Measurements from ENCODE around the gene NOTCH4.

NOTCH4 gene

DNA sequence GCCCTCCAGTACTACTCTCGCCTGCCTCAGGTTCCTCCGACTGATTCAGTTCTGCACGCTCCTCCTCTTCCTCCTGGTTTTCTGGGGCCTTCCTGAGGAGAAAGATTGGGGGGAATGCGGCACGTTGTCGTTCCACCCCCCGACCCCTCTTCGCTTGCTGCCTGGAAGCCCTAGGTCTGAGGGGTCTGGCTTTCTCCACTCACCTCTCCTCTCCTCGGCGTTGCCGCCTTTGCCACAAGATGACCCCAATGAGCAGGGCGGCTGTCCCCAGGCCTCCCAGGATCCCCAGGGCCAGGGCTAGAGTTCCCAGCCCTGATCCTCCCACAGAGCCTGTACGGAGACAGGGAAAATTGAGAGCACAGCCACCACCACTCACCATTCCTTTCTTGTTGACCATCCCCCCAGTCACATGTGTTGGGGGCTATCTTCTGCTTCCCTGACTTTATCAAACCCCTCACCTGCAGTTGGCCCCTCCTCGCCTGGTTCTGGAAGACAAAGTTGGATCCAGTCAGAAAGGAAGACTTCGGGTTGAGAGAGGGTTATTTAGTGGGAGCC is 42.6 kb downstream of the NOTCH4 start:
- no peak for DNase-seq (ENCODE audit: low read depth in 2 of 2)

DNA sequence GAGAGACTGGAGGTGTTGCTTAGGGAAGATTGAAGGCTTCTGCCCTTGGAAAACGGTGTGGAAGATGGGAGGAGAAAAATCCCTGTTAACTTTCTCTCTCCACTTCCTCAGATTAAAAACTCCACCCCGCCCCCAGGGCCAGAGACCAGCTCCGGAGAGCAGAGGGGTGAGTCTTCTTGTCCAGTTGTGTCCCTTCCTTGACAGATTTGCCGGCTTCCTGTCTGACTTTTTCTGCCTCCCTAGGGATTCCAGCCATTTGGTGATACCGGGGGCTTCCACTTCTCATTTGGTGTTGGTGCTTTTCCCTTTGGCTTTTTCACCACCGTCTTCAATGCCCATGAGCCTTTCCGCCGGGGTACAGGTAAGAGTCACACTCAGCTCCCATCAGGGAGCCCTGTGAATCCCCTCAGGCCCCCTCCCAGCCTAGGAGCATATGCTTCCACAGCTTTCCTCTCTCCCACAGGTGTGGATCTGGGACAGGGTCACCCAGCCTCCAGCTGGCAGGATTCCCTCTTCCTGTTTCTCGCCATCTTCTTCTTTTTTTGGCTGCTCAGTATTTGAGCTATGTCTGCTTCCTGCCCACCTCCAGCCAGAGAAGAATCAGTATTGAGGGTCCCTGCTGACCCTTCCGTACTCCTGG is 44.0 kb downstream of the NOTCH4 start:
- DNase-seq (ENCODE audit: low read depth in 2 of 2), result no peak

DNA sequence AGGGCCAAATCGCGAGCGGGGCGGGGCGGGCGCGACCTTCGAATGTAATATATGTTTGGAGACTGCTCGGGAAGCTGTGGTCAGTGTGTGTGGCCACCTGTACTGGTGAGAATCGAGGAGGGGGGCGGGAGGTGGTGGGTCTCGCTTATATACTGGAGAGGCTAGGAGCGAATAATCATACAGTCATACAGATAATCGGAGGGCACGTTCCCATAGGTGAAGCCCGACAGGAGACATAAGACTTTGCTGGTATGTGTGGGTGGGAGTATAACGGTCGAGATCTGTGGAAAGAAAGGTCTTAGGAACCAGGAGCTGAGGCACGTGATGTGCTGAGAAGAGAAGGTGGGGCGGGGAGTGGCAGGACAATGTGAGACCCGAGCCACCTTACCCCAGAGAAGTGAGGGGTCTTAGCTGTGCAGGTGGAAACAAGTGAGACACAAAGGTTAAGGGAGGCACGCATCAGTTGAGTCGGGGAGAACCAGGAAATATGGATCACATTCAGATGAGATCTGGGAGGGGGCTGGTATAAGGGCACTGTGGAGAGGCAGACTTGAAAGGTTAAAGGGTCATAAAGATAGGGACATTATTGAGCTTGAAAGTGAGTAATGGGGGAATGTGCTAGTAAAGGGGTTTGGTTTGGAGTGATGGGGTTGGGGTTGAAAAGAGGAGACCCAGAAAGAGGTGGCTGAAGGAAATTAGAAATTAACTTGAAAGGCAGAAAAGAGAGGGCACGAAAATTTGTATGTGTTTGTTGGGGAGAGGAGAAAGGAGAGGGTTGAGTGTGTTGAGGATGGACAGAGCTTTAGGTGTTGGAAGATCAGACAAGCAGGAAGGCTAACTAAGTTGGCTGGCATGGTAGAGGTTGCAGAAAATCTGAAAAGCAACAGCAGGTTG is 45.1 kb downstream of the NOTCH4 start:
- DNase-seq (ENCODE audit: low read depth in 2 of 2), result no peak

GRCh38 chr6:32177788-32178546 is 45.9 kb downstream of the NOTCH4 start, which contains the start of gene RNF5:
RNF5 (plus strand) TSS chr6:32178405; CDS start chr6:32178512, 107 bp downstream.
- DNase-seq (ENCODE audit: low read depth in 2 of 2), result peak; percentile 70 to 89

- DNase-seq (ENCODE audit: low read depth in 2 of 2), result no peak
Observed at GRCh38 chr6:32177183-32177787, 46.6 kb downstream of the NOTCH4 start.

DNA sequence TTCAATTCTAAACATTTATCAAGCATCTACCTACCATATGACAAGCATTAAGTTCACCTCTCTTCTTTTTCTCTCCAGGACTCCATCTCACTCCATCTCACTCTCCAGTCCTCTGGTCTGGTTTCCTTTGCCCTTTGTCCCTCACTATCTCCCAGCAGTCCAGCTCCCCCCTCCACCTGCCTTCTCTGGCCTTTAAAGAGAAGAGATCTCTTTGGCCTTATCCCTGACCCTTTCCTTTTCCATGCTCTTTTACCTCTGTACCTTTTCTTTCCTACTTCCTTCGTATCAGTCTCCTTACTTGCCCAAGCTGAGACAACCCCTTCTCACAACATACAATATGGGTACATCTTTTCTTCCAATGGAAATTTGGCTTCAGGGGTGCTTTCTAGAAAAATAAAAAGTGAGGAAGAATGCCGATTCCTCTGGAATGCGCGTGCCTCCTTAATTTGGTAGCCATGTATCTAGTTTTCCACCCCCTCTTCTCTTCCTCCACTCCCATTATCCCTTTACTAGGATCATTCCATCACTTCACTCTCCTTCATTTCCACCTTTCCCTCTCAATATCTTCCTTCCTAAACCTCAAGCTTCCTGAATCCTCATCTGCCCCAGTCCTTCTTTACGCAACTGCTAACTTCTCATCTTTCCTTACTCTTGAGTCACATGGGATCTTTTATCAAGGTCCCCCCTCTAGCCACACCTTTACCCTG is 47.2 kb downstream of the NOTCH4 start:
- DNase-seq (ENCODE audit: low read depth in 2 of 2), result no peak

- peak; percentile 90 to 98 for DNase-seq (ENCODE audit: low read depth in 2 of 2)
Observed at GRCh38 chr6:32175711-32176475, 48.0 kb downstream of the NOTCH4 start, which contains the start of gene AGPAT1. AGPAT1 (minus strand) TSS chr6:32176084; CDS start chr6:32171496, 4,588 bp downstream.

DNA sequence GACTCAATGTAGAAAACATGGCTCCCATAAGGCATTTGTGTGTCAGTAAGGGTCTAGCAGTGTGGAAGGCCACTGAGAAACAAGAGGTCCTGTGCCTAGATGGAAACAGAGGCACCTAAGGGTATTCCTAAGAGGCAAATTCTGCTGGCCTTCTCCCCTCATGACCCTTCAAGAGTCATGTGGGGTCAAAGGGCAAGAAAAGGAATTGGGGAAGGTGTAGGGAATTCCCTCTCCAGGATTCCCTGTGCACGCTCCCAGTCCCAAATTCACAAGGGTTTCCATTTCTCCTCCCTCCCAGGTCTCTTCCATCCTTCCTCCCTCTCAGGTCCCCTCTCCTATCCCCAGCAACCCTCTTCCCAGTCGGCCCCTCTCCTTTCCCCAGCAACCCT is 48.6 kb downstream of the NOTCH4 start:
- no peak for DNase-seq (ENCODE audit: low read depth in 2 of 2)

DNA sequence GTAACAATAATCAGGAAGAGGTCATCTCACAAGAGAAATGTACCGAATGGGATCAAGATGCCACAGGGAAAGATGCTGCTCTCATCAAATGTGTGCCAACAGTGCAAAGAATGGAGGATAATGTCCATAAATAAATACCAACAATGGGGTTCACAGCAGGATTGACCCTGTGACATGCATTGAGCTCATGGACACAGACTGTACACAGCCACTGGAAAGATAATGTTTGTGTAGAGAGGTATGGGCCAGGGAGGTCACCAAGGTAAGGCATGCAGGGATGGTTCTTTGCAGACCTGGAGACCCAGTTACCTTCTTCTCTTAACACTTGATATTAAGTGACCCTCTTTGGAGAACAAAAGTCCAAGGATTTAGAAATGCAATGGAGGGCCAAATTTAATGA is 49.5 kb downstream of the NOTCH4 start:
- DNase-seq (ENCODE audit: low read depth in 2 of 2), result no peak

GRCh38 chr6:32173051-32173727 is 50.7 kb downstream of the NOTCH4 start:
- DNase-seq (ENCODE audit: low read depth in 2 of 2), result no peak

- DNase-seq (ENCODE audit: low read depth in 2 of 2), result no peak
Observed at GRCh38 chr6:32171234-32171633, 52.6 kb downstream of the NOTCH4 start.

- no peak for DNase-seq (ENCODE audit: low read depth in 2 of 2)
Observed at GRCh38 chr6:32170294-32170693, 53.6 kb downstream of the NOTCH4 start.

DNA sequence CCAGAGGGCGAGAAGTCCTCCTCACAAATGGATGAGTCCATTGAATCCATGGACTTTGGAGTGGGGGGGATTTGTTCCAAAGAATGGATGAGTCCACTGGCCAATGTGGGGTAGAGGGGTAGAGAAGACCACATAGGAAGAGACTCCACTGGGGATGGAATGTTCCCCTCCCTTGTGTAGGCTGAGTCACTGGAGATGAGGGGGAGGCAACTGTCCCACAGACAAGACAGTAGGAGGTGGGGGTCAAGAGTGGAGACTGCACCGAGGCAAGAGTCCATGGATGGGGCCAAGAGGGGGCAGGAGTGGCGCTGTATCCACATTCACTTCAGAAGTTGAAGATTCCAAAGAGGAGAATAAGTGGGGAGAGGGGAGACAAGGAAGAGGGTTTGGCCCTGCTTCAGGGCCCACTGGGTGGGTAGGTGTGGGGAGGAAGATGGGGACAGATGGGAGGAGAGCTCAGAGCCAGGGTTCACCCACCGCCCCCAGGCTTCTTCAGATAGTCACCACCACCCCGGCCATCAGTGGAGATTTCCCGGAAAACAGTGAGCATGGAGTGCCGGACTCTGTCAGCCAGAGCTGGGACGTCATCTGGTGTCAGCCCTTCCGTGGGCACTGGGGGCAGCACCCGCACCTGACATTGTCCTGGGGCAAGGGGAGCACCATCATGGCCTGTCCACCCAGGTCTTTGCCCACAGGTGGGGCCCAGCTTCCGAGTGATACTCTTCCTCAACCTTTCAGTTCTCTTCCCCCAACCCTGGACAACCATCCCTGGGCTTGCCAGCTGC is 54.9 kb downstream of the NOTCH4 start:
- DNase-seq (ENCODE audit: low read depth in 2 of 2), result no peak

DNA sequence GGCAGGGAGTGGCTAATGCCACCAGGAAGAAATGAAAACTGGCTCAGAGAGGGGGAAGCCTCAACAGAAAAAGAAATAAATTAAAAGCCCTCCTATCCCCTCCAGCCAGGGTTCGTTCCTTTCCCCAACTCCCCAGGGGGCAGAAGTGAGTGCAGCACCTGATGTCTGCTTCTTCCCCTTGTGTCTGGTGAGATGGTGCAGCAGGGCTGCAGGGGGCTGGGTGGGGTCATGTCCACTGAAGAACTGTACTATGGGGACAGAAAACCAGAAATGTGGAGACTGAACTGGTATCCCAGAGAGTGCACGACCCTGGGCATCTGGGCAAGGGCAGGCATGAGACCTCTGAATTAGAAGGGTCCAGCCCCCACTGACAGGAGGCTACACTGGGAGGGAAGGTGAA is 55.5 kb downstream of the NOTCH4 start:
- no peak for DNase-seq (ENCODE audit: low read depth in 2 of 2)

GRCh38 chr6:32167761-32168262 is 56.1 kb downstream of the NOTCH4 start:
- DNase-seq (ENCODE audit: low read depth in 2 of 2), result no peak

- no peak for DNase-seq (ENCODE audit: low read depth in 2 of 2)
Observed at GRCh38 chr6:32167154-32167760, 56.6 kb downstream of the NOTCH4 start.

GRCh38 chr6:32166411-32167061 is 57.3 kb downstream of the NOTCH4 start:
- no peak for DNase-seq (ENCODE audit: low read depth in 2 of 2)

DNA sequence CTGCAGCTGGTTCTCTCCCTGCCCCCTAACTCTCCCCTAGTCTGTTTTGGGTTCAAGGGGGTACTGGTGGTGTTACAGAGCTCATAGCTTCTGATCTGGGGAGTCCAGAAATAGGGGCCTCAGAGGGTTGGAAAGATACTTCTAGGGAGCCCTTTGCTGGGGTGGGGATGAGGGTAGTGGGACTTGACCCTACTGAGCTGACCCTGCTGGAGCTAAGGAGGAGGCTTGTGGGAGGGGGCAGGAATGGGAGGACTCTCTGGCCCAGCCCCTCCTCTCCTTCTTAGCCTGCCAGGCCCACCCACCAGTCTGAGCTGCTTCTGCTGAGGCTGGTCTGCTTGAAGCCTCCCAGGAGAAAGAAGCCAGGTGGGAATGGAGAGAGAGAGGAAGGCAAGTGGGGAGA is 59.6 kb downstream of the NOTCH4 start, which contains the start of gene EGFL8:
Gene EGFL8, plus strand, starts transcription at position 301 of the 400 bp plus-strand sequence. CDS start 1,571 bp downstream, outside the sequence.
- no peak for DNase-seq (ENCODE audit: low read depth in 2 of 2)

Data from stimulated activated CD4-positive, alpha-beta T cell treated with anti-CD3 and anti-CD28 coated beads, Interleukin-1b, Interleukin-23, amount 100 ng/mL, for 1 hour (primary cell).